ENCODE measurements around the gene DCDC2B. TPM values are rescaled to one million over a fixed set of nuclear protein-coding genes. Genes with fewer than 3 reads are reported as not detected.

The DCDC2B gene
- total and polyA plus RNA-seq, 2 of the 13 experiments (the other 11 are each of a cell fraction or from before 2014, with no cell fraction given) = not detected

GRCh38 chr1:32192220-32192948 is 16.5 kb upstream of the DCDC2B start:
- ChIA-PET POLR2A (interaction anchor here (0.8 to 1.6 kb wide), 4 partner anchors 8 to 13 kb away, joined by 3 to 4 read pairs (median 4); partner anchors contain the start of genes CCDC28B, IQCC and TXLNA), CTCF (ENCODE audit: low intra/inter-chr PET ratio, low total read pairs) (no interaction called here)
- H4K20me1 ChIP-seq (ENCODE audit: insufficient read depth, low read length) = no peaks in the 10 kb centered on the region
- no peak for TF ChIP-seq POLR2G (IDR thresholded peaks at IDR 0.05; ENCODE audit: low read depth, low read length)
- TF ChIP-seq ZNF280B (CRISPR knock-in tag; IDR thresholded peaks at IDR 0.05; ENCODE audit: borderline replicate concordance) = no peak
- no peak for TF ChIP-seq MLX (CRISPR knock-in tag; IDR thresholded peaks at IDR 0.05)
- TF ChIP-seq PHB2 (IDR thresholded peaks at IDR 0.05; ENCODE audit: partially characterized antibody) = no peak
- TF ChIP-seq ZBTB1 (CRISPR knock-in tag; IDR thresholded peaks at IDR 0.05; ENCODE audit: borderline replicate concordance) = no peak
- no peak for TF ChIP-seq NFE2 (CRISPR knock-in tag; IDR thresholded peaks at IDR 0.05)
- no peak for TF ChIP-seq ZNF260 (CRISPR knock-in tag; IDR thresholded peaks at IDR 0.05; ENCODE audit: borderline replicate concordance, low read depth)
- TF ChIP-seq RBFOX2 (IDR thresholded peaks at IDR 0.05; ENCODE audit: low read depth, low read length) = 0 out of 2 replicates have a peak, but pooled peaks have one; percentile 36
- TF ChIP-seq TARDBP (CRISPR knock-in tag; IDR thresholded peaks at IDR 0.05) = no peak
- H3K9ac ChIP-seq (ENCODE audit: insufficient read depth, low read depth, low read length) = no peak overlapping the region
- BruUV-seq (replicated peaks) = no TSS peak
- H3K4me2 ChIP-seq (ENCODE audit: low read depth, low read length) = no peak overlapping the region
- no peak overlapping the region for H3K4me3 ChIP-seq (replicated peaks in 1 of 3; ENCODE audit: insufficient read depth in 1 of 3, low read depth in 2 of 3, low read length in 3 of 3)
- intact Hi-C loops (cut with micrococcal nuclease; ENCODE audit: unreplicated experiment) (no loop called here), in situ Hi-C loops (cut with HindIII; ENCODE audit: extremely low pct_ligation_motif_present, low pct_unique_long_range_greater_than_20kb) (no loop called here)
- no peak for FAIRE-seq
- H3K27me3 ChIP-seq (ENCODE audit: control insufficient read depth in 1 of 2, insufficient read depth in 2 of 2, low read length in 2 of 2) = no peaks in the 10 kb centered on the region
- no peaks in the 10 kb centered on the region for H3K4me1 ChIP-seq (ENCODE audit: insufficient read depth, low read length)
- 99% methylated on average over 8 of the region's 8 CpGs for WGBS (ENCODE audit: low lambda C conversion rate)
- DNase-seq (ENCODE audit: low spot score) = no peak
- no peak overlapping the region for H3K27ac ChIP-seq (ENCODE audit: extremely low read length, insufficient read depth, low read length)
- ATAC-seq = no peak
- H3K36me3 ChIP-seq (replicated peaks in 1 of 2; ENCODE audit: control insufficient read depth in 1 of 2, insufficient read depth in 2 of 2, low read length in 2 of 2) = peaks cover 59 to 96% of the 10 kb centered on the region in 2 experiments
- H3K9me3 ChIP-seq (ENCODE audit: low read length) = no peaks in the 10 kb centered on the region
- H3K79me2 ChIP-seq (ENCODE audit: insufficient read depth, low read length) = peaks cover 2% of the 10 kb centered on the region
- no peak overlapping the region for H2AFZ ChIP-seq (ENCODE audit: low read length)
